Sigmoid colon (tissue), 7 donors: ENCODE results near the gene DNAAF2. TPM values are rescaled to one million over a fixed set of nuclear protein-coding genes. Genes with fewer than 3 reads are reported as not detected.

Source experiments
- DNase-seq: peaks from one replicate; pipeline ENCODE4 v3.0.0-alpha.2; 2019
- H3K27ac ChIP-seq, 4 donors: fragments of 200-600 bp; sonication (generic); one replicate each; pipeline ENCODE4 v1.5.1; 2016 to 2019; ENCODE audit warnings: mild to moderate bottlenecking in 1 of 4
- H3K27me3 ChIP-seq, 3 donors: fragments of 200-600 bp; sonication (generic); one replicate each; pipeline ENCODE4 v1.5.1; 2019; ENCODE audit warnings: mild to moderate bottlenecking in 1 of 3
- H3K36me3 ChIP-seq, 4 donors: fragments of 200-600 bp; sonication (generic); one replicate each; pipeline ENCODE4 v1.5.1; 2016 to 2019
- H3K4me1 ChIP-seq, 4 donors: fragments of 200-600 bp; sonication (generic); one replicate each; pipeline ENCODE4 v1.5.1; 2017 to 2019
- H3K4me3 ChIP-seq, 4 donors: fragments of 200-600 bp; sonication (generic); one replicate each; pipeline ENCODE4 v1.5.1; 2017 to 2019; ENCODE audit warnings: mild to moderate bottlenecking in 2 of 4, moderate library complexity in 1 of 4
- H3K9me3 ChIP-seq, 4 donors: fragments of 200-600 bp in 3 of 4; sonication (generic) in 3 of 4; one replicate each; pipeline versions ENCODE4 v1.5.1 to v1.6.1; 2013 to 2019
- EP300 ChIP-seq, 4 donors: sonication (generic); formaldehyde crosslinking; IDR thresholded peaks; one replicate each; pipeline ENCODE4 v1.6.1; 2017; ENCODE audit warnings: antibody characterized with exemption in 4 of 4
- POLR2A ChIP-seq, 2 donors: fragments of 450-650 bp; IDR thresholded peaks; one replicate each; pipeline ENCODE4 v1.6.1; 2016; ENCODE audit warnings: antibody characterized with exemption in 2 of 2, mild to moderate bottlenecking in 2 of 2, moderate library complexity in 2 of 2
- POLR2AphosphoS5 ChIP-seq, 4 donors: sonication (generic); formaldehyde crosslinking; IDR thresholded peaks; one replicate each; pipeline ENCODE4 v1.6.1; 2017; ENCODE audit warnings: antibody characterized with exemption in 4 of 4
- WGBS, 2 donors: extraction: QIAGEN DNeasy Blood & Tissue Kit; methylation state at CpG; one replicate each; pipeline ENCODE4 v1.1.7; 2013; 5-methylcytosine and 5-hydroxymethylcytosine counted together
- intact Hi-C: fragments of 100-400 bp; cut with DNase I; formaldehyde crosslinking; loops from one replicate; pipeline ENCODE4 v1.15.1; 2023
- polyA plus RNA-seq, 3 donors: library from polyadenylated mRNA; stranded (reverse); fragments of 200-250 nt; gene quantifications; one replicate each; pipeline ENCODE4 v1.2.3, GENCODE V29; 2013
- total RNA-seq, 4 donors: library from RNA; depleted of rRNA; stranded (reverse); fragments of >200 nt; gene quantifications; one replicate each; pipeline ENCODE4 v1.1.0, GENCODE V29; 2016
- TF ChIP-seq, protein P1 (sequence below), 4 experiments: fragments of 450-650 bp in 3 of 4; fragments of 200-600 bp in 1 of 4; IDR thresholded peaks; one replicate each; pipeline ENCODE4 v1.5.1; 2016 to 2019; ENCODE audit warnings: antibody characterized with exemption in 4 of 4, mild to moderate bottlenecking in 3 of 4, moderate library complexity in 2 of 4
- donor health status: healthy with polysubstance abuse.
- donor health status: Bipolar disorder and iron deficiency.
- donor health status: healthy.

The DNAAF2 gene
- total and polyA plus RNA-seq, 7 donors: 3.3 to 12.7 (median 9.6) TPM

DNA sequence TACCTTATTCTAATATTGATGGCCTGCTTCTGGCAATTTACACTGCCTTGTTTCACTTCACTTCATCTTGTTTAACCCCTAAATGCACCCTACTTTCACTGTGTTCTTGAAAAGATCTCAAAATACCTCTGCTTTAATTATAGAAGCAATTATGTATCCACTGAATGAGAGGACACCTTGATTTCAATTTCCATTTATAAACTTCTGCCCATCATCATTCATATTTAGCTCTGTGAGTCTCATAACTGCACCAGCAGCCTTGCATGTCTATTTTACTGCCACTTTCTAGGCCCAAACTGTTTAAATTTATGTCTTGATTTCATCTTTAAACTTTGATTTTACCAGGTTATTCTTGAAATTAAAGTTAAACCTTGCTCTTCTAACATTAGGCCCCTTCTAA, 7.1 kb upstream of the DNAAF2 start:
- Histone ChIP-seq H3K4me1 (peaks cover 0 to 15% (median 13%) of the 10 kb centered on the region in 4 donors), H3K4me3 (no peak overlapping the region), H3K36me3 (peaks cover 0 to 3% (median 1%) of the 10 kb centered on the region in 4 donors), H3K27me3 (no peaks in the 10 kb centered on the region), H3K9me3 (no peaks in the 10 kb centered on the region), H3K27ac (peak overlapping the region in 3 of 4 donors; percentile 12 to 51 (median 16))
- DNase-seq: no peak
- no peak for TF ChIP-seq EP300 (IDR thresholded peaks at IDR 0.05)
- TF ChIP-seq POLR2AphosphoS5 (IDR thresholded peaks at IDR 0.05): no peak
- TF ChIP-seq POLR2A (IDR thresholded peaks at IDR 0.05): no peak
- TF ChIP-seq, protein P1, sequence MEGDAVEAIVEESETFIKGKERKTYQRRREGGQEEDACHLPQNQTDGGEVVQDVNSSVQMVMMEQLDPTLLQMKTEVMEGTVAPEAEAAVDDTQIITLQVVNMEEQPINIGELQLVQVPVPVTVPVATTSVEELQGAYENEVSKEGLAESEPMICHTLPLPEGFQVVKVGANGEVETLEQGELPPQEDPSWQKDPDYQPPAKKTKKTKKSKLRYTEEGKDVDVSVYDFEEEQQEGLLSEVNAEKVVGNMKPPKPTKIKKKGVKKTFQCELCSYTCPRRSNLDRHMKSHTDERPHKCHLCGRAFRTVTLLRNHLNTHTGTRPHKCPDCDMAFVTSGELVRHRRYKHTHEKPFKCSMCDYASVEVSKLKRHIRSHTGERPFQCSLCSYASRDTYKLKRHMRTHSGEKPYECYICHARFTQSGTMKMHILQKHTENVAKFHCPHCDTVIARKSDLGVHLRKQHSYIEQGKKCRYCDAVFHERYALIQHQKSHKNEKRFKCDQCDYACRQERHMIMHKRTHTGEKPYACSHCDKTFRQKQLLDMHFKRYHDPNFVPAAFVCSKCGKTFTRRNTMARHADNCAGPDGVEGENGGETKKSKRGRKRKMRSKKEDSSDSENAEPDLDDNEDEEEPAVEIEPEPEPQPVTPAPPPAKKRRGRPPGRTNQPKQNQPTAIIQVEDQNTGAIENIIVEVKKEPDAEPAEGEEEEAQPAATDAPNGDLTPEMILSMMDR (IDR thresholded peaks at IDR 0.05): no peak
- intact Hi-C loops: no loop called here

DNA sequence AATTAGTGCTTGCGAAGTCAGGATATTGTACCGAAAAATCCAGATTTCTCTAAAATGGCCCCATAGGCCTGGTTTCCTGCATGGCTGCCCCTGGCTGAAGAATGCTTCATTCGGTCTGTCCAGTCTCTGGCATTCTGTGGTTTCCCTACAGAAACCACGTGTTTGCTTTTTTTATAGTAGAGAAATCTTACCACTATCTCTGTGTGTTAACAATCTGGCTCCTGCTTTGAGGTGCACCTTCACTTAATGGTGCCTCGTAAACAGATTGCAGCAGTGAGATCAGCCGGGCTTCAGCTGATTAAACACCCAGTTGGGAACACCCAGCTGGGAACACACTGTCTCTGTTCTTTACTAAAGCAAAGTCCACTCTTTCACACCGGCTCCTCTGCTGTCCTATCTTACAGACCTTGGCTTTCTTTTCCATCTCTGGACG, 6.7 kb upstream of the DNAAF2 start:
- no peaks in the 10 kb centered on the region for H3K27me3 ChIP-seq
- no peak overlapping the region for H3K4me3 ChIP-seq
- H3K4me1 ChIP-seq: peaks cover 0 to 20% (median 15%) of the 10 kb centered on the region in 4 donors
- no peak for DNase-seq
- H3K36me3 ChIP-seq: peaks cover 0 to 7% (median 2%) of the 10 kb centered on the region in 4 donors
- TF ChIP-seq POLR2A (IDR thresholded peaks at IDR 0.05): no peak
- peak in 1 of 4 donors; percentile 7 for TF ChIP-seq POLR2AphosphoS5 (IDR thresholded peaks at IDR 0.05)
- WGBS, 2 donors: 12 to 53% methylated on average over 8 of the region's 8 CpGs
- H3K27ac ChIP-seq: peak overlapping the region in 3 of 4 donors; percentile 12 to 51 (median 16)
- intact Hi-C loops: no loop called here
- H3K9me3 ChIP-seq: no peaks in the 10 kb centered on the region

DNA sequence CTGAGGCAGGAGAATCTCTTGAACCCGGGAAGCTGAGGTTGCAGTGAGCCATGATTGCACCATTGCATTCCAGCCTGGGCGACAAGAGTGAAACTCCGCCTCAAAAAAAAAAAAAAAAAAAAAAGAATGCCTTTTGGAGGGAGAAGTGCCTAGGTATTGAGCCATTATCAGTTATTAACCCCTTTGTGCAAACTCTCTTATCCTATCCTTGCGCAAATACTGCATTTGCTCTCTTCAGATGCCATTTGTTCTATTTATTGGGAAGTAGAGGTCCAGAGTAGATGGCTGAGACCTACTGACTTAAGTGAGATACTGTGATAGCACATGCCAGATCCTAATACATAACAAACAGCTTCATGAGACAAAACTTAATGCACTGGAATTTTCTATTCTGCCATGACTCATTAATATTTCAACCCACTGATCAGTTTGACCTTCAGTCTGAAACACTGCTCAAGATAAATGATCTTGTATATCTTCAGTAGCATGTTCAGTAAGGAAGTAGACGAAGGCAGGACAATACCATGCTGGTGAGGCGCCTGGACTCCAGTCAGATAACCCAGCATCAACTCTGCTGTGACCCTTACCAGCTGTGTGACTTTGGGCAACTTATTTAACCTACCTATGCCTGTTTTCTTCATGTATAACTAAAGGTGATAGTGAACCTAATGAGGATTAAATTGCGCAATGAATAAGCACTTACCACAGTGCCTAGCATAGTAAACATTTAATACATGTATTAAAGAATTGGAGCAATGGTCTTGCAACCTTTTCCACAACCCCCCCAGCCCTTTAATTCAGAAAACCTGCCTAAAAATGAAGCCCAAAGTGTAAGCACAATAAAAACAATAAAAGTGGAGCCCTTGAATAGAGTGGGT, 5.7 kb upstream of the DNAAF2 start:
- 82 to 94% methylated on average over 7 of the region's 7 CpGs for WGBS, 2 donors

DNA sequence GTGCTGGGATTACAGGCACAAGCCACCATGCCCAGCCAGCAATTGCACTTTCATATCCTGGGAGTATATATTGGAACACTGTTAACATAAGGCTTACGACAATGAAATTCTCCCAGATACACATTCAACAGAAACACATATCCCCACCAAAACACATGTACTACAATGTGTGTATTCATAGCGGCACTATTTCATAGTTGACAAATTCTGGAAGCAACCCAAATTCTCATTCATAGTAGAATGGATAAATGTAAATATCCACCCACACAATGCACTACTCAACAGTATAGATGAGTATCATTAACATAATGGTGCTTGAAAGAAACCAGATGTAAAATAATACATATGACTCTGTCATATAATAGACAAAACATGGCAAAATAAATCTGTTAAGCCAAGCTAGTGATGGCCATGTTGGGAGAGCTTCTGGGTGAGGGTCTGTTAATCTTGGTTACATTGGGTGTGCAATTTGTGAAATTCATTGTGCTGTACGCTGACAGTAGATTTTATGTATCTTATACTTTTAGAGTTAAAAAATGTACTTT, 2.6 kb upstream of the DNAAF2 start:
- peaks cover 0 to 9% (median 2%) of the 10 kb centered on the region in 4 donors for H3K36me3 ChIP-seq
- peaks cover 0 to 45% (median 25%) of the 10 kb centered on the region in 4 donors for H3K4me1 ChIP-seq
- 89 to 90% methylated on average over 3 of the region's 3 CpGs for WGBS, 2 donors
- DNase-seq: no peak
- H3K4me3 ChIP-seq: no peak overlapping the region
- H3K9me3 ChIP-seq: no peaks in the 10 kb centered on the region
- no peak overlapping the region for H3K27ac ChIP-seq
- intact Hi-C loops: loop anchor here (10.0 kb wide), 1 partner anchor 477 kb away; the partner anchor contains the start of gene VCPKMT
- TF ChIP-seq, protein P1 (IDR thresholded peaks at IDR 0.05): no peak
- TF ChIP-seq POLR2AphosphoS5 (IDR thresholded peaks at IDR 0.05): no peak
- no peak for TF ChIP-seq POLR2A (IDR thresholded peaks at IDR 0.05)
- TF ChIP-seq EP300 (IDR thresholded peaks at IDR 0.05): no peak
- H3K27me3 ChIP-seq: no peaks in the 10 kb centered on the region

More for the DNA sequence above, 5.7 kb upstream of the DNAAF2 start:
- Histone ChIP-seq H3K4me3 (no peak overlapping the region), H3K9me3 (no peaks in the 10 kb centered on the region), H3K27ac (peak overlapping the region in 2 of 4 donors; percentile 12 to 51), H3K27me3 (no peaks in the 10 kb centered on the region), H3K36me3 (peaks cover 0 to 9% (median 2%) of the 10 kb centered on the region in 4 donors), H3K4me1 (peaks cover 0 to 29% (median 23%) of the 10 kb centered on the region in 4 donors)
- no peak for DNase-seq
- TF ChIP-seq POLR2AphosphoS5 (IDR thresholded peaks at IDR 0.05) (no peak), POLR2A (IDR thresholded peaks at IDR 0.05) (no peak), EP300 (IDR thresholded peaks at IDR 0.05) (no peak)
- TF ChIP-seq, protein P1 (IDR thresholded peaks at IDR 0.05): no peak
- intact Hi-C loops: no loop called here

DNA sequence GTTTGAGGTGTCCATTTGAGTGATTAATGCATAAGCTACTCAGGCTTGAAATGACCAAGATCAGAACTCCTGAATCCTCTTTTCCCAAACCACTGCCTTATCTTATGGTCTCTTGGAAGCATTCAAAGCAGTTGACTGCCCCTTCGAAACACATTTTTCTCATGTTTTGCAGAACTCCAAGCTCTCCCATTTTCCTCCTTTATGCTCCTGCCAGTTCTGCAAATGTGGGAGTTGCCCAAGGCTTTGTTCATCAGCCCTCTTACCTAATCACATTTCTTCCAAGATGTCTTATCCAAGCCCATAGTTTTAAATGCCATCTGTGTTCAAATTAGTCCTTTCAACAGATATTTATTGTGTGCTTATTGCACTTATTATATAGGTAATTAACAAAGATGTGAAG, 1.8 kb upstream of the DNAAF2 start:
- Histone ChIP-seq H3K9me3 (no peaks in the 10 kb centered on the region), H3K27ac (no peak overlapping the region), H3K36me3 (peaks cover 0 to 9% (median 2%) of the 10 kb centered on the region in 4 donors), H3K27me3 (no peaks in the 10 kb centered on the region), H3K4me1 (peaks cover 0 to 45% (median 28%) of the 10 kb centered on the region in 4 donors), H3K4me3 (no peak overlapping the region)
- DNase-seq: no peak
- intact Hi-C loops: loop anchor here (10.0 kb wide), 1 partner anchor 478 kb away; the partner anchor contains the start of gene VCPKMT
- 94 to 99% methylated on average over 1 of the region's 1 CpG for WGBS, 2 donors
- TF ChIP-seq, protein P1 (IDR thresholded peaks at IDR 0.05): no peak
- TF ChIP-seq POLR2A (IDR thresholded peaks at IDR 0.05) (no peak), EP300 (IDR thresholded peaks at IDR 0.05) (no peak), POLR2AphosphoS5 (IDR thresholded peaks at IDR 0.05) (no peak)
